OCI-LY1 (cell line): ENCODE results near the gene XIRP2.

Experiments
- H2AFZ ChIP-seq: fragments of 200-600 bp; sonication (generic), shearing (Covaris generic); 2 replicates; pipeline ENCODE4 v1.6.0; 2014; ENCODE audit warnings: antibody characterized with exemption, mild to moderate bottlenecking, low read length
- H3F3A ChIP-seq: fragments of 200-600 bp; sonication (generic), shearing (Covaris generic); 2 replicates; pipeline ENCODE4 v1.6.0; 2014; ENCODE audit warnings: mild to moderate bottlenecking, antibody characterized with exemption, low read length, moderate library complexity; ENCODE audit not compliant: insufficient read depth
- H3K27ac ChIP-seq: fragments of 200-600 bp; sonication (generic); 2 replicates; pipeline ENCODE4 v1.5.1; 2014; ENCODE audit warnings: low read length, mixed run types, mild to moderate bottlenecking, low read depth; ENCODE audit not compliant: poor library complexity, severe bottlenecking
- H3K27me3 ChIP-seq: fragments of 200-600 bp; sonication (generic); 2 replicates; pipeline ENCODE4 v1.6.0; 2014; ENCODE audit warnings: antibody characterized with exemption, mild to moderate bottlenecking, low read length, moderate library complexity; ENCODE audit not compliant: insufficient read depth
- H3K36me3 ChIP-seq: fragments of 200-600 bp; sonication (generic); 2 replicates; pipeline ENCODE4 v1.6.1; 2014; ENCODE audit warnings: mild to moderate bottlenecking, antibody characterized with exemption, low read length, moderate library complexity, mixed read lengths; ENCODE audit not compliant: insufficient read depth
- H3K4me1 ChIP-seq: fragments of 200-600 bp; sonication (generic); 2 replicates; pipeline ENCODE4 v1.5.1; 2014; ENCODE audit warnings: mild to moderate bottlenecking, low read length, moderate library complexity; ENCODE audit not compliant: insufficient read depth, severe bottlenecking
- H3K4me2 ChIP-seq: fragments of 200-600 bp; sonication (generic), shearing (Covaris generic); 2 replicates; pipeline ENCODE4 v1.6.1; 2014; ENCODE audit warnings: low read length
- H3K4me3 ChIP-seq: fragments of 200-600 bp; sonication (generic); 2 replicates; pipeline ENCODE4 v1.5.1; 2014; ENCODE audit warnings: low read length, low read depth, mild to moderate bottlenecking, mixed read lengths; ENCODE audit not compliant: poor library complexity, severe bottlenecking
- H3K79me2 ChIP-seq: fragments of 200-600 bp; shearing (Covaris generic); 2 replicates; pipeline ENCODE4 v1.6.1; 2016; ENCODE audit warnings: mixed run types, low read length, mixed read lengths; ENCODE audit not compliant: insufficient read depth
- H3K9ac ChIP-seq: fragments of 200-600 bp; sonication (generic), shearing (Covaris generic); 2 replicates; pipeline ENCODE4 v1.6.1; 2014; ENCODE audit warnings: mild to moderate bottlenecking, low read length, mixed read lengths
- H3K9me2 ChIP-seq: fragments of 200-600 bp; sonication (generic), shearing (Covaris generic); 2 replicates; pipeline ENCODE4 v1.6.1; 2014; ENCODE audit warnings: low read depth, mild to moderate bottlenecking, low read length, mixed read lengths
- H3K9me3 ChIP-seq: fragments of 200-600 bp; shearing (Covaris generic); 2 replicates; pipeline ENCODE4 v1.6.1; 2014; ENCODE audit warnings: low read length, mixed read lengths
- H4K20me1 ChIP-seq: fragments of 200-600 bp; sonication (generic), shearing (Covaris generic); 2 replicates; pipeline ENCODE4 v1.6.0; 2016; ENCODE audit warnings: mild to moderate bottlenecking, low read length; ENCODE audit not compliant: insufficient read depth
- EZH2 ChIP-seq: fragments of 200-600 bp; sonication (generic), shearing (Covaris generic); IDR thresholded peaks from 2 replicates; pipeline ENCODE4 v1.8.0; 2017; ENCODE audit warnings: borderline replicate concordance, mixed run types, mild to moderate bottlenecking, antibody characterized with exemption, low read length, moderate library complexity, mixed read lengths
- TF ChIP-seq, protein P1 (sequence below): fragments of 200-600 bp; sonication (generic), shearing (Covaris generic); IDR thresholded peaks from 2 replicates; pipeline ENCODE4 v1.5.1; 2017; ENCODE audit warnings: mild to moderate bottlenecking, antibody characterized with exemption, low read length, moderate library complexity, mixed read lengths

Gene XIRP2

DNA sequence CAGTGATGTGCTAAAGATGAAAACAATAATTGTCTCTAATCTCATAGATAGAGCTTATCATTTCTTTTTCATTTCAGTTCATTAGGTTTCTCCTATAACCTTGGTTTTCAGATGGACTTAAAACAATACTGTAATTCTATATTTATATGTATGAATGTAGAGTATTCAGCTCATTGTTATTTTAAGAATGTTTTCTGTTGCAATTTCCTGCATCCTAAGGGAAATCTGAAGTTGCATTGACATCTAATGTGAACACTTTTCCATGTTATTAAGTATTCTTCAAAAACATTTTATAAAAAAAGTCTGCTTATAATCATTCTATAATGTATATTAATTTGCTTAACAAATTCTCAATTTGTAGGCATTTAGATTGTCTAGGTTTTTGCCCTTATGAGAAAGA, 288.9 kb downstream of the XIRP2 start:
- no peaks in the 10 kb centered on the region for H3K9me3 ChIP-seq
- H2AFZ ChIP-seq = no peak overlapping the region
- H3K27me3 ChIP-seq = no peaks in the 10 kb centered on the region
- H3K4me3 ChIP-seq = no peak overlapping the region
- H3F3A ChIP-seq = no peaks in the 10 kb centered on the region
- no peaks in the 10 kb centered on the region for H3K4me1 ChIP-seq
- H3K27ac ChIP-seq = no peak overlapping the region
- no peaks in the 10 kb centered on the region for H4K20me1 ChIP-seq
- H3K36me3 ChIP-seq = no peaks in the 10 kb centered on the region
- no peak overlapping the region for H3K4me2 ChIP-seq
- H3K9ac ChIP-seq = no peak overlapping the region
- H3K9me2 ChIP-seq = no peaks in the 10 kb centered on the region
- TF ChIP-seq, protein P1, sequence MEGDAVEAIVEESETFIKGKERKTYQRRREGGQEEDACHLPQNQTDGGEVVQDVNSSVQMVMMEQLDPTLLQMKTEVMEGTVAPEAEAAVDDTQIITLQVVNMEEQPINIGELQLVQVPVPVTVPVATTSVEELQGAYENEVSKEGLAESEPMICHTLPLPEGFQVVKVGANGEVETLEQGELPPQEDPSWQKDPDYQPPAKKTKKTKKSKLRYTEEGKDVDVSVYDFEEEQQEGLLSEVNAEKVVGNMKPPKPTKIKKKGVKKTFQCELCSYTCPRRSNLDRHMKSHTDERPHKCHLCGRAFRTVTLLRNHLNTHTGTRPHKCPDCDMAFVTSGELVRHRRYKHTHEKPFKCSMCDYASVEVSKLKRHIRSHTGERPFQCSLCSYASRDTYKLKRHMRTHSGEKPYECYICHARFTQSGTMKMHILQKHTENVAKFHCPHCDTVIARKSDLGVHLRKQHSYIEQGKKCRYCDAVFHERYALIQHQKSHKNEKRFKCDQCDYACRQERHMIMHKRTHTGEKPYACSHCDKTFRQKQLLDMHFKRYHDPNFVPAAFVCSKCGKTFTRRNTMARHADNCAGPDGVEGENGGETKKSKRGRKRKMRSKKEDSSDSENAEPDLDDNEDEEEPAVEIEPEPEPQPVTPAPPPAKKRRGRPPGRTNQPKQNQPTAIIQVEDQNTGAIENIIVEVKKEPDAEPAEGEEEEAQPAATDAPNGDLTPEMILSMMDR = no peak
- TF ChIP-seq EZH2 = no peak
- no peaks in the 10 kb centered on the region for H3K79me2 ChIP-seq

DNA sequence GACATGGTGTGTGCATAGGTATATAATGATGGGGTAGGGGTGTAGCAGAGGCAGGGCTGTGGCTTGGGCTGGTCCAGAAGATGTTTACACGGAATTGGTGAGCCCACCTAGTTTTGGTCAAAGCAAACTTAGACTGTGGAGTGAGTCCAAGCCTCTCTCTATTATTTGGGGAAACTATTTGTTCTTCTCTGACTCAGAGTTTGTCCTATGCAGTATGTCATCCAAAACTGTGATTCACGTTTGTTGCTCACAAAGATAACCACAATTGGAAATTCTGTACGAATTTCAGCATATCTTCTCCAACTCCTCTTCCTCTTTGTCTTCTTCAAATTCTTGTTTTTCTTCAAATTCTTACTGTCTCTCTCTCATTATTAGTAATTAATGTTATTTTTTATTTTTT, 292.9 kb downstream of the XIRP2 start:
- Histone ChIP-seq H3F3A (no peaks in the 10 kb centered on the region), H3K79me2 (no peaks in the 10 kb centered on the region), H3K9me2 (no peaks in the 10 kb centered on the region), H3K4me3 (no peak overlapping the region), H3K27ac (no peak overlapping the region), H2AFZ (no peak overlapping the region), H3K36me3 (no peaks in the 10 kb centered on the region), H3K27me3 (no peaks in the 10 kb centered on the region), H3K9ac (no peak overlapping the region), H3K9me3 (no peaks in the 10 kb centered on the region), H4K20me1 (no peaks in the 10 kb centered on the region), H3K4me2 (no peak overlapping the region), H3K4me1 (no peaks in the 10 kb centered on the region)
- TF ChIP-seq, protein P1 = no peak
- no peak for TF ChIP-seq EZH2

DNA sequence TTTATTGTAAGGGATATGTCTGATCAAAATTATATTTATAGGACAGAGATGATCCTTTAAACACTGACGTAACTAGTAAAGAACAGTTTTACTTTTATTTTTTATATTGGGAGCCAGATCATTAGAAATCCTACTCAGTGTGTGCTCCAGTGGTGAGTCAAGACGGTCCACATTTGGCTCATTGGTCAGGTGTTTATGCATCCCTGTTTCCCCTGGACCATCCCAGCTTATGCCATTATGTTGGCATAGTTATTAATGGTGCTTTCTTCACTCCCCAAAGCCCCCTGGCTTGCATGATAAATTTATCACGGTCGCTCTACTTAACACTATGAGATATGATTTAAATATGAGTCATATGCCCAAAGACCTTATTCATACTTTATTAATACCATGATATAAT, 293.4 kb downstream of the XIRP2 start:
- Histone ChIP-seq H3K27ac (no peak overlapping the region), H3K4me1 (no peaks in the 10 kb centered on the region), H3K36me3 (no peaks in the 10 kb centered on the region), H3K9me3 (no peaks in the 10 kb centered on the region), H2AFZ (no peak overlapping the region), H3F3A (no peaks in the 10 kb centered on the region), H3K9me2 (no peaks in the 10 kb centered on the region), H4K20me1 (no peaks in the 10 kb centered on the region), H3K79me2 (no peaks in the 10 kb centered on the region), H3K27me3 (no peaks in the 10 kb centered on the region), H3K4me3 (no peak overlapping the region), H3K4me2 (no peak overlapping the region), H3K9ac (no peak overlapping the region)
- TF ChIP-seq, protein P1 = no peak
- no peak for TF ChIP-seq EZH2
